ENCODE measurements around the gene GNA12. TPM values are rescaled to one million over a fixed set of nuclear protein-coding genes. Genes with fewer than 3 reads are reported as not detected.
"Not testable (repeated sequence)": the region's sequence is repeated elsewhere in the genome, so short reads cannot be mapped to it uniquely, and the experiment has no call there.

The GNA12 gene
- total RNA-seq, 2 experiments from 2014 or later = 19.1 to 21.4 TPM

DNA sequence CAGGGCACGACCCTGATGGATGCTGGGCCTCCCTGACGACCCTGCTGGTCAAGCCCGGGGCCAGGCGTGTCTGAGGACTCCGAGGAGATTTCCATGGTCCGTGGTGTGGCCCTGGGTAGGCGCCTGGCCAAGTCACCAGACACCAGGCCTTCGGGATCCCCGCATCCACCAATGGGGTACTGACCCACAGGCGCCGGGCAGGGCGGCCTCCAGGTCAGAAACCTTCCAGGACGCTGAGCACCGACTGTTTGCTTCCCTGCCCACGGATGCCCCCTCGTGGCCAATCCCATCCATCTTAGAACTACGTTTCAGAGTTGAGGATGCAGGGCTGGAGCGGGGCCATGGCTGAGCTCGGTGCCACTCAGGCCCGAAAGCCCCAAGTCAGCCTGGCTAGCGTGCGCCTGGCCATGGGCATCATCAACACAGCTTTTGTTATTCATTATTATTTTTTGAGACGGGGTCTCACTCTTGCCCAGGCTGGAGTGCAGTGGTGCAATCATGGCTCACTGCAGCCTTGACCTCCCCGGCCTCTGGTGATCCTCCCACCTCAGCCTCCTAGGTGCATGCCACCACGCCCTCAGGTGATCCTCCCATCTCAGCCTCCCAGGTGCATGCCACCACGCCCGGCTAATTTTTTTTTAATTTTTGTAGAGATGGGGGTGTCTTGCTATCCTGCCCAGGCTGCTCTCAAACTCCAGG, 163.2 kb downstream of the GNA12 start:
- CTCF ChIA-PET = interaction anchor here (0.8 to 2.1 kb wide), 6 partner anchors 8 to 230 kb away, joined by 3 to 16 read pairs (median 6); no protein-coding TSS in a partner anchor
- POLR2A ChIA-PET = no interaction called here

DNA sequence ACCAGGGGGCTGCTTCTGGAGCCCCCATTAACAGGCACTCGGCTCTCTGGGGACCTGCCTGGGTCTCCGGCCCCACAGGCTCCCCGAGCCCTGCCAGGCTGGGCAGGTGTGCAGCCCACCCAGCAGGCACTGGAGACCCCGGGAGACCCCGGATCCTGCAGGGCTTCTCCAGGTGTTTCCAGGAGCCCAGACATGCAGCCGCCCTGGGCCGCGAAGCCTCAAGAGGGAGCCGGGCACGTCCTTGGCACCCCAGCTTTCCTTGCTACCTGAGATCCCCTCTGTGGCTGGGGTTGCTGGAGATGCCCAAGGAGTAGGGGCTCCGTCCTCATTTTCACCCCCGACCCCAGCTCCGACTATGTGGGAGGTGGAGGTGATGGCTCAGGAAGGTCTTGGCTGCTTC, 163.9 kb downstream of the GNA12 start:
- ChIA-PET POLR2A (no interaction called here), CTCF (interaction anchor here (0.9 to 2.1 kb wide), 4 partner anchors 9 to 229 kb away, joined by 3 to 11 read pairs (median 6); no protein-coding TSS in a partner anchor)

DNA sequence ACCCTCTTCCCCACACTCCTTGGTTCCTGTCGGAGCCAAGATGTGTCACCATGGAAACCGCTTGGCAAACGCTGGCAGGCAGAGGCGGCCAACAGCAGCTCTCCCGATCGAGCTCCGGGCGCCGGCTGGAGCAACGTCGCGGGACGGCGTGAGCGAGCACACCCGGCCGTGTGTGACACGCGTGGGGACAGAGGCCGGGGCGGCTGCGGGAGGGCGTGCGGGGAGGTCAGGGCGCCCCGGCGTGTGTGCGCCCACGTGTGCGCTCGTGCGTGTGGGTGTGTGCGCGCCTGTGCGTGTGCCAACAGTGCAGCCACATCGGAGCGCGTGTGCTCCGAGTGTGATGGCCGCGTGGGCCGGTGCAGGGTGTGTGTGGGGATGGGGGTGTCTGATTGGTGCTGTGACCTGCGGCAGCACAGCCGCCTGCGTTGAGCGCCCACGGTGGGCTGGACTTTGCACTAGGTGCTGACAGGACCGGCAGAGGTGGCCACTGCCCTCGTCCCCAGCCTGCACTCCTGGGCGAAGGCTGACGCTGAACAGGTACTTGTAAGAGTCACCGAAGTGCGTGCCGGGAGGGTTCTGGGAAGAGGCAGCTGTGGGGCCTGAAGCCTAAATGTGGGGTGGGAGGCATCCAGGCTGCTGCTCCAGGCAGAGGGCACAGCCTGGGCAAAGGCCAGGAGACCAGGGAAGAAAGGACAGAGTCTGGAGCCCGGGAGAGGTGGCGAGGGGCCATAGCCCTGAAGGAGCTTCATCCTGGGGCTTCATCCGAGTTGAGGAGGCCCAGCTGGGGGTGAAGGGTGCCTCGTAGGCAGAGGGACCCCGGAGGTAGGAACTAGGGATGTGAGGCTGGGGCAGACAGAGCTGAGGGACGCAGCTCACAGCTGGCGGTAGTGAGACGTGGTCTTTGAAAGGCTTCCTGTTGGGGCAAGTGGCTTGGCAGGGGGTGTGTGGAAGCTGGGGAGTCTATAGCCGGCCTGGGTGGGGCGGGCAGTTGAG, 164.7 kb downstream of the GNA12 start:
- CTCF ChIA-PET = interaction anchor here (0.9 to 1.7 kb wide), 2 partner anchors 10 to 20 kb away, joined by 3 to 5 read pairs; no protein-coding TSS in a partner anchor
- POLR2A ChIA-PET = not testable (repeated sequence)

DNA sequence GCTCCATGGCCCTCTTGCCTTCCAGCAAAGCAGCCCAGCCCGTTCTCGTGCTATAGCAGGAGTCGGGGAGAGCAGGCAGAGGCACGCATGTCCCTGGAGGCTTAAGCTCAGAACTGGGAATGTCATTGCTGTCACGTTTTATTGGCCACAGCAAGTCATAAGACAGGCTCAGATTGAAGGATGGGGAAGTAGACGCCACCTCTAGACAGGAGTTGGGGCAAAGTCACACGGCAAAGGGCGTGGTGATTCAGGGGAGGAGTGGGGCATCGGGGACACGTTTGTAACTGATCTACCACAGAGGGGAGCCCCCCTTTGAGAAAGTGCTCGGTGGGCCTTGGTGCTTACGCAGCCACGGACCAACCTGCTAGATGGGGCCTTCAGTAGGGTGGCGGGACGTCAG, 165.7 kb downstream of the GNA12 start:
- CTCF ChIA-PET, POLR2A ChIA-PET: not testable (repeated sequence)

Other genes with a start within 250 kb of the GNA12 start
- gene TTYH3, start 212.3 kb downstream of the GNA12 start, total RNA-seq = 10 to 100 TPM; 22.9 to 24.3 TPM
- not detected for gene AMZ1, start 156.1 kb downstream of the GNA12 start, total RNA-seq
- gene CARD11, start 199.6 kb upstream of the GNA12 start, total RNA-seq = 10 to 100 TPM; 82.5 to 85.4 TPM